Tibial nerve (tissue), 4 donors: ENCODE results near the gene TSR1. TPM values are rescaled to one million over a fixed set of nuclear protein-coding genes. Genes with fewer than 3 reads are reported as not detected.

Experiments
- DNase-seq, 2 donors: peaks; one replicate each; pipeline ENCODE4 v3.0.0-alpha.2; 2019; ENCODE audit warnings: low spot score in 2 of 2
- H3K27ac ChIP-seq, 4 donors: fragments of 200-600 bp; sonication (generic) in 3 of 4; one replicate each; pipeline ENCODE4 v1.5.1; 2017 to 2019; ENCODE audit warnings: mild to moderate bottlenecking in 1 of 4
- H3K27me3 ChIP-seq, 2 donors: fragments of 200-600 bp; sonication (generic) in 1 of 2; one replicate each; pipeline versions ENCODE4 v1.5.1 to v1.6.0; 2017 to 2019
- H3K36me3 ChIP-seq, 3 donors: fragments of 200-600 bp; sonication (generic); one replicate each; pipeline ENCODE4 v1.5.1; 2018 to 2019
- H3K4me1 ChIP-seq, 4 donors: fragments of 200-600 bp; sonication (generic) in 3 of 4; one replicate each; pipeline ENCODE4 v1.5.1; 2017 to 2019
- H3K4me3 ChIP-seq, 4 donors: fragments of 200-600 bp; sonication (generic) in 3 of 4; one replicate each; pipeline ENCODE4 v1.5.1; 2017 to 2019; ENCODE audit warnings: mild to moderate bottlenecking in 1 of 4, moderate library complexity in 1 of 4
- H3K9me3 ChIP-seq, 4 donors: fragments of 200-600 bp; sonication (generic) in 3 of 4; one replicate each; pipeline ENCODE4 v1.5.1; 2017 to 2019
- EP300 ChIP-seq, 2 donors: sonication (generic); formaldehyde crosslinking; IDR thresholded peaks; one replicate each; pipeline ENCODE4 v1.6.1; 2017; ENCODE audit warnings: antibody characterized with exemption in 2 of 2, mild to moderate bottlenecking in 1 of 2
- POLR2A ChIP-seq, 2 donors: fragments of 450-650 bp; IDR thresholded peaks; one replicate each; pipeline ENCODE4 v1.6.1; 2017; ENCODE audit warnings: antibody characterized with exemption in 2 of 2, mild to moderate bottlenecking in 2 of 2, moderate library complexity in 2 of 2
- WGBS, 2 donors: methylation state at CpG; one replicate each; pipeline ENCODE4 v1.1.5; 2018; 5-methylcytosine and 5-hydroxymethylcytosine counted together
- total RNA-seq, 4 donors: library from RNA; depleted of rRNA; stranded (reverse); fragments of >200 nt; gene quantifications; one replicate each; pipeline ENCODE4 v1.1.0, GENCODE V29; 2016
- TF ChIP-seq, protein P1 (sequence below), 5 experiments: fragments of 200-600 bp in 3 of 5; fragments of 450-650 bp in 2 of 5; sonication (generic) in 3 of 5; IDR thresholded peaks; one replicate each; pipeline ENCODE4 v1.5.1; 2016 to 2019; ENCODE audit warnings: antibody characterized with exemption in 5 of 5, mild to moderate bottlenecking in 3 of 5, moderate library complexity in 2 of 5

TSR1 gene
- total RNA-seq, 4 donors from 2014 or later, result 19.6 to 35.7 (median 24.3) TPM

DNA sequence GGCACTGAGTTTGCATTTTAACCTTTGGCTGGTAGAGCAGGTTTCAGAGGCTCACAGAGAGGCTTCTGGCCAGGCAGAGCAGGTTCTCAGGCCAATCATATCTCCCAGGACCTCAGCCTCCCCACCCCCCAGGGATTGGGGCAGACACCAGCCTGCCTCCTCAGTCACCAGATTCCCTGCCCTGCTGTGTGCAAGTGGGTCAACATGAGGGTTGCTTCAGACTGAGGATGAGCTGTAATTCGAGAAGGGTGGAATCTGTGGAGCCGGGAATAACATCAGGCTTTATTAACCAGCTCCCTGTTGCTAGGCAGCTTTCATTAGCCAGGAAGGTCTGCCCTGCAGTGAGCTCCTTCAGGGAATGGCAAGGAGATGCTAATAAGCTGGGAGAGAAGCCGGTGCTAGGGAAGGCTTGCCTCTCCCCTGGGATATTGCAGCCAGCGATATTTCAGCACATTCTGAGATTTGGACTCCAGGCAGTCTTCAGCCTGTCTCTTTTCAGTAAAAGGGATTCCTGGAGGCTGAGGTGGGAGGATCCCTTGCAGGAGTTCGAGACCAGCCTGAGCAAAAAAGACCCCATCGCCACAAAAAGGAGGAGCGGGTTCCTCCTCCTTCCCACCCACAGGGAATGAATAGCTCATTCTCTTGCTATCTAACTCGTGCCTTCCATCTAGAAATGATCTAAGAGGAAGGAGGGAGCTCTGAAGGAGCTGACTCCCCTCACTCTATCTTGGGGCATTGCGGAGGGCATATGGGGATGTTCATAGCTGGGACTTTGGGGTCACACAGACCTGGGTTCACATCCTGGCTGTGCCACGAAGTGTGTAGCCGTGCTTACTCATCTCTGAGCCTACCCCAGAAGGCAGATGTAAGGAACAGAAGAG, 11.8 kb upstream of the TSR1 start:
- DNase-seq, result no peak
- TF ChIP-seq EP300 (IDR thresholded peaks at IDR 0.05) (no peak), POLR2A (IDR thresholded peaks at IDR 0.05) (no peak)
- TF ChIP-seq, protein P1, sequence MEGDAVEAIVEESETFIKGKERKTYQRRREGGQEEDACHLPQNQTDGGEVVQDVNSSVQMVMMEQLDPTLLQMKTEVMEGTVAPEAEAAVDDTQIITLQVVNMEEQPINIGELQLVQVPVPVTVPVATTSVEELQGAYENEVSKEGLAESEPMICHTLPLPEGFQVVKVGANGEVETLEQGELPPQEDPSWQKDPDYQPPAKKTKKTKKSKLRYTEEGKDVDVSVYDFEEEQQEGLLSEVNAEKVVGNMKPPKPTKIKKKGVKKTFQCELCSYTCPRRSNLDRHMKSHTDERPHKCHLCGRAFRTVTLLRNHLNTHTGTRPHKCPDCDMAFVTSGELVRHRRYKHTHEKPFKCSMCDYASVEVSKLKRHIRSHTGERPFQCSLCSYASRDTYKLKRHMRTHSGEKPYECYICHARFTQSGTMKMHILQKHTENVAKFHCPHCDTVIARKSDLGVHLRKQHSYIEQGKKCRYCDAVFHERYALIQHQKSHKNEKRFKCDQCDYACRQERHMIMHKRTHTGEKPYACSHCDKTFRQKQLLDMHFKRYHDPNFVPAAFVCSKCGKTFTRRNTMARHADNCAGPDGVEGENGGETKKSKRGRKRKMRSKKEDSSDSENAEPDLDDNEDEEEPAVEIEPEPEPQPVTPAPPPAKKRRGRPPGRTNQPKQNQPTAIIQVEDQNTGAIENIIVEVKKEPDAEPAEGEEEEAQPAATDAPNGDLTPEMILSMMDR (IDR thresholded peaks at IDR 0.05), result no peak
- H3K4me3 ChIP-seq, result no peak overlapping the region
- peaks cover 0 to 33% (median 0%) of the 10 kb centered on the region in 3 donors for H3K36me3 ChIP-seq
- no peaks in the 10 kb centered on the region for H3K27me3 ChIP-seq
- H3K27ac ChIP-seq, result no peak overlapping the region
- peaks cover 0 to 1% (median 0%) of the 10 kb centered on the region in 4 donors for H3K4me1 ChIP-seq
- WGBS, 2 donors, result 49% methylated on average over 11 of the region's 11 CpGs
- H3K9me3 ChIP-seq, result no peaks in the 10 kb centered on the region

DNA sequence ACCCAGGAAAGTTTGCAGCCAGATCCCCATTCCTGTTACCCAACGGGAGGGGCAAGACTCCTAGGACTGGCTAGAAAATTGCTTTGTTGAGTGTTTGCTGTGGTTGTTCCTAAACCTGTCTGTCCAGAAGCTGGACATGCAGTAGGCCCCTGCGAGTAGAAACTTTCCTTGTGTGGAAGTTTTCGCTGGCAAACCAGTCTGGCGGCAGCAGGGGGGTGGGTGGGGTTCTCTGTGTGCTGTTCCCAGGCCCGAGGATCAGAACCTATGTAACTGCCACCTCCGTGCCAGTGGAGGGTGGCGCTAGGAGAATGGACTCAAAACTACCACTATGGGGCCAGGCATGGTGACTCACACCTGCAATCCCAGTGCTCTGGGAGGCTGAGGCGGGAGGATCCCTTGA, 10.2 kb upstream of the TSR1 start:
- no peak for DNase-seq
- WGBS, 2 donors, result 90% methylated on average over 8 of the region's 8 CpGs

DNA sequence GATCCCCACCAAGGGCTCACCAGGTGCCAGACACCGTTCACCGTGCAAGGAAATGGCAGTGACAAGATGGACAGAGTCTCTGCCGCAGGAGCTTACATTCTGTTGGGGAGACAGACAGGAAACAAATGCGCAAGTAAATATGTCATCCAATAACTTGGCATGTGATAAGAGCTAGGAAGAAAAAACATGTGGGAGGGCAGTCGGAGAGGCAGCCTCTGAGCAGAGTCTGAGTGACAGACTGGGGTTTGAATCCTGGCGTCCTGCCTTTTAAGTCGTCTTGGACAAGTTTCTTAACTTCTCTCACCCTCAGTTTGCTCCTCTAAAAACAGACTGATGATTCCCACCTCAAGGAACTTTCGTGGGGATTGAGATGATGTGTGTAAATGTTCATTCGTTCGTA, 8.3 kb upstream of the TSR1 start:
- Histone ChIP-seq H3K27me3 (no peaks in the 10 kb centered on the region), H3K9me3 (no peaks in the 10 kb centered on the region), H3K4me3 (no peak overlapping the region), H3K4me1 (no peaks in the 10 kb centered on the region), H3K36me3 (peaks cover 0 to 48% (median 0%) of the 10 kb centered on the region in 3 donors), H3K27ac (no peak overlapping the region)
- TF ChIP-seq, protein P1 (IDR thresholded peaks at IDR 0.05), result no peak
- TF ChIP-seq POLR2A (IDR thresholded peaks at IDR 0.05) (no peak), EP300 (IDR thresholded peaks at IDR 0.05) (no peak)
- DNase-seq, result no peak
- 87% methylated on average over 10 of the region's 10 CpGs for WGBS, 2 donors

More for the DNA sequence above, 10.2 kb upstream of the TSR1 start:
- Histone ChIP-seq H3K9me3 (no peaks in the 10 kb centered on the region), H3K27ac (no peak overlapping the region), H3K36me3 (peaks cover 0 to 43% (median 0%) of the 10 kb centered on the region in 3 donors), H3K4me3 (no peak overlapping the region), H3K27me3 (no peaks in the 10 kb centered on the region), H3K4me1 (no peaks in the 10 kb centered on the region)
- TF ChIP-seq EP300 (IDR thresholded peaks at IDR 0.05) (no peak), POLR2A (IDR thresholded peaks at IDR 0.05) (no peak)
- TF ChIP-seq, protein P1 (IDR thresholded peaks at IDR 0.05), result no peak

DNA sequence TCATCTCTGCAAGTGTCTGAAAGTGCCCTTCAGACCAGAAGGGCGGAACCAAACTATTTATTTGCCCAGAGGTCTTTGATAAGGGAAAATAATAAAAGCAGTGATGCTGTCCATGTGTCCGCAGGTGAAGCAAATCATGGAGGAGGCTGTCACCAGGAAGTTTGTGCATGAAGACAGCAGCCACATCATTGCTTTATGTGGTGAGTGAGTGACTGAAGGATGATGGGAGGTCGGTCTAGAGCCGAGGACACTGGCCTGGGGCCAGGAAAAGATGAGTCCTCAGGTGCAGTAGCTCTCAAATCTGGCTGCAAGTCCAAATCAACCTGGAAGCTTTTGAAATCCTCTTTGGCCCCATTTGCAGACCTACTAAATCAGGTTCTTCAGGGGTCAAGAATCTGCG, 7.2 kb upstream of the TSR1 start:
- 77 to 81% methylated on average over 5 of the region's 5 CpGs for WGBS, 2 donors
- Histone ChIP-seq H3K36me3 (peaks cover 0 to 48% (median 0%) of the 10 kb centered on the region in 3 donors), H3K27ac (no peak overlapping the region)

More for the DNA sequence above, 7.2 kb upstream of the TSR1 start:
- peaks cover 0 to 7% (median under 1%) of the 10 kb centered on the region in 4 donors for H3K4me1 ChIP-seq
- no peak overlapping the region for H3K4me3 ChIP-seq
- no peak for TF ChIP-seq EP300 (IDR thresholded peaks at IDR 0.05)
- TF ChIP-seq, protein P1 (IDR thresholded peaks at IDR 0.05), result no peak
- no peak for TF ChIP-seq POLR2A (IDR thresholded peaks at IDR 0.05)
- H3K9me3 ChIP-seq, result no peaks in the 10 kb centered on the region
- H3K27me3 ChIP-seq, result no peaks in the 10 kb centered on the region
- no peak for DNase-seq
